Measurements from ENCODE around the gene NRP1. TPM values are rescaled to one million over a fixed set of nuclear protein-coding genes. Genes with fewer than 3 reads are reported as not detected.

NRP1 gene
- total RNA-seq, 6 experiments from 2014 or later, result 14.7 to 61.7 (median 29.5) TPM

DNA sequence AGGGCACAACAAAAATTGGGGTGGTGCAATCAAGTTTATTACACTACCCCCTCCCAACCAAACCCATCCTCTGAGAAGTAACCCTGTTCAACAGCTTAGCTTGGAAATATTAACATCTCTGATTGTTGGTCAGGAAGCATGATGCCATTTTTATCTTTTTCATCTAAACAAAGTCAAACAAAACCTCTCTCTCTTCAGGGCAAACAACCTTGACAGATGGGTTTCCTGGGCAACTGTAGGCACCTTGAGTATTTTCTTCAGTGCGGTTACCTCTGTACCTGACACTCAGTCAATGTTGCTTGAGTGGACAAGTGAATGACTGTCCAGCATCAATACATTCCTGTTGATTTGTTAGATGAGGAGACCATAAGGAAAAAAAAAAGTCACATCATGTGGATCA, 183.6 kb downstream of the NRP1 start:
- no peaks in the 10 kb centered on the region for H3K9me3 ChIP-seq
- ATAC-seq, result no peak
- intact Hi-C loops (cut with DNase I), result no loop called here
- no peak overlapping the region for H3K27ac ChIP-seq
- 90% methylated on average over 1 of the region's 1 CpG for WGBS (ENCODE audit: insufficient coverage, low coverage, low lambda C conversion rate, missing lambda C conversion rate)
- H3K36me3 ChIP-seq, result no peaks in the 10 kb centered on the region
- peaks cover 0 to 9% (median 3%) of the 10 kb centered on the region in 4 donors for H3K4me1 ChIP-seq
- no peak for DNase-seq
- no peaks in the 10 kb centered on the region for H3K27me3 ChIP-seq
- TF ChIP-seq, protein P1, sequence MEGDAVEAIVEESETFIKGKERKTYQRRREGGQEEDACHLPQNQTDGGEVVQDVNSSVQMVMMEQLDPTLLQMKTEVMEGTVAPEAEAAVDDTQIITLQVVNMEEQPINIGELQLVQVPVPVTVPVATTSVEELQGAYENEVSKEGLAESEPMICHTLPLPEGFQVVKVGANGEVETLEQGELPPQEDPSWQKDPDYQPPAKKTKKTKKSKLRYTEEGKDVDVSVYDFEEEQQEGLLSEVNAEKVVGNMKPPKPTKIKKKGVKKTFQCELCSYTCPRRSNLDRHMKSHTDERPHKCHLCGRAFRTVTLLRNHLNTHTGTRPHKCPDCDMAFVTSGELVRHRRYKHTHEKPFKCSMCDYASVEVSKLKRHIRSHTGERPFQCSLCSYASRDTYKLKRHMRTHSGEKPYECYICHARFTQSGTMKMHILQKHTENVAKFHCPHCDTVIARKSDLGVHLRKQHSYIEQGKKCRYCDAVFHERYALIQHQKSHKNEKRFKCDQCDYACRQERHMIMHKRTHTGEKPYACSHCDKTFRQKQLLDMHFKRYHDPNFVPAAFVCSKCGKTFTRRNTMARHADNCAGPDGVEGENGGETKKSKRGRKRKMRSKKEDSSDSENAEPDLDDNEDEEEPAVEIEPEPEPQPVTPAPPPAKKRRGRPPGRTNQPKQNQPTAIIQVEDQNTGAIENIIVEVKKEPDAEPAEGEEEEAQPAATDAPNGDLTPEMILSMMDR (IDR thresholded peaks at IDR 0.05), result no peak
- no peak for TF ChIP-seq POLR2A (IDR thresholded peaks at IDR 0.05)
- no peak overlapping the region for H3K4me3 ChIP-seq

DNA sequence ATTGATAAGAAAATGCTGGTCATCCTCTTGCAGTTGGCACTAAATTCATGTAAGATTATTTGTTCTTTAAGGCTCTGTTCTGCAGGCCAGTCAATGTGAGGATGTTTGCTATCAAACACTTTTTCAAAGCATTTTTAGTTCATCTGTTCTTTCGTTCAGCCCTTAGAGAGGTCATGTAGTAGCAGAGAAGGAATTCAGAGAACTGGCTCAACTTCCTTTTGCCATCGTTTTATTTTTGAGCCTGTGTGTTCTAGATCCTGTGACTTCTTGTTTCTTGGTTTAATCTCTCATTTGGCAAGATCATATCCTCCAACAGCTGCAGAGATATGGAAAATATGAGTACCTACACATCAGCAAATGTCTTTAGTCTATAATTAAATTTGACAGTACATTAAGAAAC, 184.3 kb downstream of the NRP1 start:
- no peak overlapping the region for H3K4me3 ChIP-seq
- DNase-seq, result no peak
- ATAC-seq, result no peak
- TF ChIP-seq POLR2A (IDR thresholded peaks at IDR 0.05), result no peak
- TF ChIP-seq, protein P1 (IDR thresholded peaks at IDR 0.05), result no peak
- no peaks in the 10 kb centered on the region for H3K9me3 ChIP-seq
- H3K36me3 ChIP-seq, result no peaks in the 10 kb centered on the region
- WGBS (ENCODE audit: insufficient coverage, low coverage, low lambda C conversion rate, missing lambda C conversion rate), result 55% methylated on average over 2 of the region's 2 CpGs
- H3K4me1 ChIP-seq, result peaks cover 0 to 2% (median 0%) of the 10 kb centered on the region in 4 donors
- no peak overlapping the region for H3K27ac ChIP-seq
- H3K27me3 ChIP-seq, result no peaks in the 10 kb centered on the region
- intact Hi-C loops (cut with DNase I), result no loop called here

DNA sequence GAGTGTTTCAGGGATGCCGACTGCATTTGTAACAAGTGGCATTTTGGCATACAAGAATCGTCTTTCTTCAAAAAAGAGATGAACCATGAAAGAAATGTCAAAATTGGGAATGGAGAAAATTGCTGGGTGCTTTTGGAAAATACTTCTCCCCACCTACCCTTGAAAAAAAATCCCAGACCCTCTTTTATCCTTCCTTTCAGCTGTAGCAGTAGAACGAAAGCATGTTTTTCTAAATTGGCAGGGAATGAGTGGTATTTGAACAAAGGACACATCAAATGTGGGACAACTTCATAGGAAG, 187.5 kb downstream of the NRP1 start:
- Histone ChIP-seq H3K9me3 (no peaks in the 10 kb centered on the region), H3K36me3 (no peaks in the 10 kb centered on the region), H3K4me1 (no peaks in the 10 kb centered on the region), H3K27me3 (no peaks in the 10 kb centered on the region), H3K27ac (no peak overlapping the region), H3K4me3 (no peak overlapping the region)
- intact Hi-C loops (cut with DNase I), result no loop called here
- no peak for TF ChIP-seq POLR2A (IDR thresholded peaks at IDR 0.05)
- TF ChIP-seq, protein P1 (IDR thresholded peaks at IDR 0.05), result no peak
- WGBS (ENCODE audit: insufficient coverage, low coverage, low lambda C conversion rate, missing lambda C conversion rate), result 64% methylated on average over 3 of the region's 3 CpGs
- DNase-seq, result no peak
- ATAC-seq, result no peak

- ATAC-seq, result no peak
Observed at GRCh38 chr10:33146189-33147012, 188.1 kb downstream of the NRP1 start.

More at GRCh38 chr10:33146189-33147012, 188.1 kb downstream of the NRP1 start:
- Histone ChIP-seq H3K4me3 (no peak overlapping the region), H3K4me1 (no peaks in the 10 kb centered on the region), H3K27me3 (no peaks in the 10 kb centered on the region), H3K9me3 (no peaks in the 10 kb centered on the region), H3K27ac (no peak overlapping the region), H3K36me3 (no peaks in the 10 kb centered on the region)
- 88% methylated on average over 10 of the region's 10 CpGs for WGBS (ENCODE audit: insufficient coverage, low coverage, low lambda C conversion rate, missing lambda C conversion rate)
- no peak for TF ChIP-seq POLR2A (IDR thresholded peaks at IDR 0.05)
- TF ChIP-seq, protein P1 (IDR thresholded peaks at IDR 0.05), result no peak
- no peak for DNase-seq
- intact Hi-C loops (cut with DNase I), result no loop called here
